Activated CD4-positive, CD25-positive, alpha-beta regulatory T cell (primary cell): Measurements from ENCODE around the gene FEV.

Source experiments
- DNase-seq, 4 experiments: peaks; one replicate each; lab custom pipeline; 2025; lab: John Stamatoyannopoulos, UW

FEV gene

DNA sequence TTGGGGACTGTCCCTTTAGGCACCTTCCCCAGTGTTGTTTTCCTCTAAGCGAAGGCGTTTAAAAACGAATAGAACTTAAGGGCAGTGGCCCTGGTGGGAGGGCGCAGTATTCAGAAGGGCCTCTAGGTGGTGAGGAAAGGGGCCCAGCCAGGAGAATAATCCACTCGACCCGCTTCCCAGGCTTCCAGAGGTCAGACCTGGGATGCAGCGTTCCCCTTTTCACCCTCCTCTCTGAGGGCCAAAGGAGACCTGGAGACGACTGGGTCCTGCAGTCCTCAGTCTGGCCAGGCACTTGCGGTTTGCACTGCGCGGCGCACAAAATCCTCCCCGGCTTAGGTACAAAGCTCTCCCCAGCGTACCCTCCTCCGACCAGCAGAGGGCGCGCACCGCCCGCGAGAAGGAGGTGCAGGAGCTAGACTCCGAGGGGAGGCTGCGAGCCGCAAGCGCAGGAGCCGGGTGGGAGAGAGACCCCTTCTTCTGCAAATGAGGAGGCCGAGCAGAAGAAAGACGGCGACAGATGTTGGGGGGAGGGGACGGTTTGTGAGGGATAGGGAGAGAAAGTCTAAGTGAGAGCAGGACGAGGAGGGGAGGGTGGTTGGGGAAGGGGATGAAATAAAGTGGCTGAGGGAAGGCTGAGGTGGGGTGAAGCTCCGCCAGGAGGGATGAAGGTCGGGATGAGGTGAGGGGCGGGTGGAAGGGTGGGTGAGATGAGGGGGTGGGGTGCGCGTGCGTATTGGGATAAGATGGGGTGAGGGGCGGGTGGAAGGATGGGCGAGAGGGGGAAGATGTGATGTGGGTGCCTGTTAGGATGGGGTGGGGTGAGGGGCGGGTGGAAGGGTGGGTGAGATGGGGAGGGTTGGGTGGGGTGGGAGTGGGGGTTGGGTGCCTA is 4.9 kb downstream of the FEV start:
- DNase-seq, result peak; percentile 65 to 77 (median 73)

DNA sequence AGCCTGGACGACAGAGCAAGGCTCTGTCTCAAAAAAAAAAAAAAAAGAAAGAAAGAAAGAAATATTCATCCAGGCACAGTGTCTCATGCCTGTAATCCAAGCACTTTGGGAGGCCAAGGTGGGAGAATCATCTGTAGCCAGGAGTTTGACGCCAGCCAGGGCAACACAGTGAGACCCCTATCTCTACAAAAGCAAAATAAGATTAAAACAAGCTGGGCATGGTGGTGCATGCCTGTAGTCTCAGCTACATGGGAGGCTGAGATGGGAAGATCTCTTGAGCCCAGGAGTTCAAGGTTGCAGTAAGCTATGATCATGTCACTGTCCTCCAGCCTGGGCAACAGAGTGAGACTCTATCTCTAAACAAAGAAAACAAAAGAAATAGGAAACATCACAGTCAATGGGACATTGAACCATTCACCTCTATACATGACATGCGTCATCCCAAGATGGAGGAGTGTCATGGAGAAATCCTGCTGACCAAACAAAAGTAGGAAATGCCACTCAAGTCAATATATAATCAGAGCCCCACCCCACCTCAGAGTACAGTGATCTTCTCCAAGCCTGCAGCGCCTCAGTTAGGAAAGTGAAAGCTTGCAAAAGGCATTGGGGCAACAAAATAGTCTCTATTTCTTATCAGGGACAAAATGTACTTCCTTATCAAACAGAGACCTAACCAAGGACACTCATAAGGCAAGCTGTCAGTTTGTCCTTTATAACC is 9.8 kb downstream of the FEV start:
- no peak for DNase-seq

DNA sequence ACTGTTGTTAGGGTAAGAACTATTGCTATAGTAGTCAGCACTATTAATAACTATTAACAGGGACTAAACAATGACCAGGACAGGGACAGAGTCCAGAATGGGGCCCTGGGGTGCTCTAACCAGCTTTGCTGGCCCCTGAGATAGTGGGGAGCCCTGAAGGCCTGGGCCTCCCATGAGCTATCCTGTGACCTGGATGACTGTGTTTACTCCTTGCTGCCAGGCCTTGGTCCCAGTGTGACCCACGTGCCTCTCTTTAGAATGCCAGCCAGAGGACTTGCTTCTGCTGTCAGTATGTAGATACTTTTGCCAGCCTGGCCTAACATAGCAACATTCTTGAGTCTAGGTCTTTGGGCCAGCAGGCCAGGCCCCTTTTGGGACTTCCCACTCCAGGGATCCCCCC is 14.1 kb downstream of the FEV start:
- DNase-seq, result no peak

DNA sequence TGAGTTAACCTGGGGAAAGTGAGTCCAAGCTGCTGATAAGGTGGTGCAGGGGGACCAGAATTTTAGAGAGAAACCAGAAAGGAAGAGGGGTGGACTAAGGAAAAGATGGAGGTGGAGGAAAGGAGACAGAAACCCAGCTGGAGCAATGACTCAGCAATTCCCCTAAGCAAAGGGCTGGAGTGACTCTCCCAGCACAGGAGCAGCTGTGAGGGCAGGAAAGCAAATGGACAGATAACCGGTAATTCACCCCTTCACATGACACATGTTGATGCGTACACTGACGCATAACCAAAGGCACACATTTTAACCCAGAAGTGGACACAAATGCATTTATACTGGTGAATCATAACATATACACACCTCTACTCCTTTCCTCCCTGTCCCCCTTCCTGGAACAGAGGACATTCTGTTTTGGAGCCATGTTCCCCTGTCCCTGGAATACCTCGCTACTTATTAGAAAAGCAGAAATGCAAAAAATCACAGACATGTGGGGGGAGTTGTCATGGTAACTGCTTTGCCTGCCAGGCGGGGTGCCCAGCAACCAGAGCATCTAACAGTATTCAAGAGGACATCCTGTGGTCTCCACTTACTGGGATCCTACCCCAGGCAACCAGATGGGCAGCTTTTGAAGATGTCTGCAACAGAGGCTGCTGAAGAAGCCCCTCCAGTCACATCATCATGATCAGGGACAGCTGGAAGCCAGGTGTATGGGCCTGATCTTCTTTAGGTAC is 20.8 kb downstream of the FEV start:
- DNase-seq, result no peak

DNA sequence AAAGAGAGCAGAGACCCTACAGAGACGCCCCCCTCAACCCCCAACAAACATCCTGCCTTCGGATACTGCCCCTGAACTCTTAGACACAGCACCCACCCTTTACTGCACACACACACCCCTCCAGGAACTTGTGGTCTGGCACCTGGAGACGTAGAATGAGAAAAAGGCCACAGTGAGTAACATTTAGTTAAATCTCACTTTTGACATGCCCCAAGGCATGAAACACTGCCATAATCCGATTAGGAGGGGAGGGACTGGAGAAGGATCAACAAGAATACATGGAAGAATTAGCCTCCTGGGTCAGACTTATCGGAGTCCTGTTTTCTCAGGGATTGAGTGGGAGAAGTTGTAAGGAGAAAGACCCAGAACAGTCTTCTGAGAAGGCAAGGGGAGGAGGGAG is 21.4 kb downstream of the FEV start:
- no peak for DNase-seq

DNA sequence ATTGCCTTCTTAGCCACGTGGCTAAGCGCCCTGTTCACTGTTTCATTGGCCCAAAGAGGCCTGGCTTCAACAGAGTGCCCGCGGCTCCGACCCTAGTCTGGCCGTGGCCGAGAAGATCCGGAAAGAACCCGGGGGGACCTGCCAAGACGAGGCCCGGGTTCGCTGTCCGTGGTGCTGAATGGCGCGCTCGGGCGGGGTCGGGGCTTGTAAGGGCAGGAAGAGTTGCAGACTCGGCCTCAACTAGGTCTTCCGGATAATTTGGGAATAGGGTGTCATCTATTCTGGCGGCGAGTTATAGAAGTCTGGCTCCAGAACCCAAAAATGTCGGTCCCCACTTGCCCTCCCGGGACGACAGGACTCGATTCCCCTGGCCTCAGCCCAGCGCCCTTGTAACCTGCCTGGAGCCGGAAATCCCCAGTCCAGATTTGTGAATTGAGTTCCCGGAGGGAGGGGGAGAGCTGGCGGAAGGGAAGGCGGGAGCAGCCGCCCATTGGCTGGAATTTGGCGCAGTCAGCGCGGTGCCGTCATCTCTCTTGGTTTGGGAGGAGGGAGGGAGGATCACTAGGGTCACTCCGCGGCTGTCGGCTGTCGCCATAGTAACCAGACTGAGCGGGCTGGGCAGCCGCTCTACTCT is 22.0 kb downstream of the FEV start:
- peak in 3 of 4 experiments; percentile 12 to 44 (median 35) for DNase-seq

DNA sequence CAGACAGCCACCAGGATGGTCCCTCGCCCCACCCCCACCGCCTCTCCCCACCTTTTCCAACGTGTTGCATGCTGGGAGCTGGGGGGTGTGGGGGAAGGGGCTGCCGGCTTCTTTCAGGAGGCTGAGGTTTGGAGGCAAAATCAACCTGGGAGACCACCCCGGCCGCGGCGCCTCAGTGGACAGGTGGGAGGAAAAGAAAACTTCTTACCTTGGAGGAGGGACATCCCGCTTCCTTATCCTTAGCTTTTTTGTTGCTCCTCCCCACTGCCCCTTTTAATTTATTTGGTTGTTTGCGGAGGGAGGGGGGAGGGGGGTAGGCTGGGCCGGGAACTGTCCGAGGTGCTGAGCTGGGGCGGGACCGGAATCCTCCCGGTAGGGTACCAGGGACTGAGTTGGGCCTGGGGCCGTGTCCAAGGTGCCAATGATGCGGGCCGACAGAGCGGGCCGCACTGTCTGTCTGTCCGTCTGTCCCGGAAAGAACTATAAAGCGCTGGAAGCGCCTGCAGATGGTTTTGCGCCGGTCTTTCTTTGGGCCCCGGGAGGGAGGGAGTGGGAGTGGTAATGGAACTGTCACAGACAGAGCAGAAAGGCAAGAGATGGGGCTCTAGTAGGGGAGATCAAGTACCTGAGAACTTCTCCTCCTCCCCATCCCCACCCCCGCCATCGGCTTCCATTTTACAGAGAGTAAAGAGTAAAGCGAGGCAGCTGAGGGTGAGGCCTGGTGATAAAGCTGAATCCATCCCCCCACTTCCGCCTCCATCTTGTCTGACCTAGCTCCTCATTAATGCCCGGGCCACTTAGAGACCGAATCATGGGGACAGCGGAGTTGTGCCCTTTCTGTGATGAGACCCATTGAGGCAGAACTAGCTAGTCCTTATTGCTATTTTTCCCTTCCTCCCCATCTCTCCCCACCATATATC is 23.1 kb downstream of the FEV start:
- DNase-seq, result no peak

DNA sequence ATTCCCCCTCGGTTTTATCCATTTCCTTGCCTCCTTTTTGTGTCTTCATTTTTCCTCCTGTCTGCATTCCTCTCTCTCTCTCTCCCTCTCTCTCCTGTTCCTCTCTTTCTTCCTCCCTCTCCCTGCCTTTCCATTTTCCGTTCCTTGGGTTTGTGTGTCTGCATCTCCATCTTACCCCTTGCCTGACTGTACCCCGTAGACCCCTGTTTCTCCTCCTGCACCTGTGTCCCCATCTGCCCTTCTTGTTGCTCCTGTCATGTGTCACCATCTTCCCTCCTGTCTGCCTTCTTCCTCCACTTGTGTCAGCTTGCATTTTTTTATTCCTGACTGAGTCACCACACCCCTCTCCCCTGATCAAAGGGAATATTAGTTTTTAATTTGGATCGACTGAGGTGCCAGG is 23.8 kb downstream of the FEV start:
- no peak for DNase-seq

DNA sequence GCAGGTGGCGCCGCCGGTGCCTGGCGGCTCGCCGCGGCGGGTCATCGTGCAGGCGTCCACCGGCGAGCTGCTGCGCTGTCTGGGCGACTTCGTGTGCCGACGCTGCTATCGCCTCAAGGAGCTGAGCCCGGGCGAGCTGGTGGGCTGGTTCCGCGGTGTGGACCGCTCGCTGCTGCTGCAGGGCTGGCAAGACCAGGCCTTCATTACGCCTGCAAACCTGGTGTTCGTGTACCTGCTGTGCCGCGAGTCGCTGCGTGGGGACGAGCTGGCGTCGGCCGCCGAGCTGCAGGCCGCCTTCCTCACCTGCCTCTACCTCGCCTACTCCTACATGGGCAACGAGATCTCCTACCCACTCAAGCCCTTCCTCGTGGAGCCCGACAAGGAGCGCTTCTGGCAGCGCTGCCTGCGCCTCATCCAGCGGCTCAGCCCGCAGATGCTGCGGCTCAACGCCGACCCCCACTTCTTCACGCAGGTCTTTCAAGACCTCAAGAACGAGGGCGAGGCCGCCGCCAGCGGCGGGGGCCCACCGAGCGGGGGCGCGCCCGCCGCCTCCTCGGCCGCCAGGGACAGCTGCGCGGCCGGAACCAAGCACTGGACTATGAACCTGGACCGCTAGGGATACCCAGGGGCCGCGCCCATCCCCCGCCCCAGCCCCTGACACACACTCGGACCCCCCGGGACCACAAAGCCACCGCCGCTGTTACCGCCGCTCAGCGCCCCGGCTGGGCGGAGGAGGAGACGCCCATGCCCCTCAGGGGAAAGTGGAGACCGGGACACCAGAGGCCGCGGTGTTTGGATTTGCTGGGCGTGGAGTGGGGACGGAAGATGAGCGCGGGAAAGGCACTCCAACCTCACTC is 24.4 kb downstream of the FEV start:
- no peak for DNase-seq

DNA sequence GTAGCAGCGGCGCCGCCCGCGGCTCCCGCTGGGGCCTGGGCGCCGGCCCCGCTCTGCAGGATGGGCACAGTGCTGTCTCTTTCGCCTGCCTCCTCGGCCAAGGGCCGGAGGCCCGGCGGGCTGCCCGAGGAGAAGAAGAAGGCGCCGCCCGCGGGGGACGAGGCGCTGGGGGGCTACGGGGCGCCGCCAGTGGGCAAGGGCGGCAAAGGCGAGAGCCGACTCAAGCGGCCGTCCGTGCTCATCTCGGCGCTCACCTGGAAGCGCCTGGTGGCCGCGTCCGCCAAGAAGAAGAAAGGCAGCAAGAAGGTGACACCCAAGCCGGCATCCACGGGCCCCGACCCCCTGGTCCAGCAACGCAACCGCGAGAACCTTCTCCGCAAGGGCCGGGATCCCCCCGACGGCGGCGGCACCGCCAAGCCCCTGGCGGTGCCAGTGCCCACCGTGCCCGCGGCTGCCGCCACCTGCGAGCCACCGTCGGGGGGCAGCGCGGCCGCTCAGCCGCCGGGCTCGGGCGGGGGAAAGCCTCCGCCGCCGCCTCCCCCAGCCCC is 25.1 kb downstream of the FEV start:
- DNase-seq, result no peak

DNA sequence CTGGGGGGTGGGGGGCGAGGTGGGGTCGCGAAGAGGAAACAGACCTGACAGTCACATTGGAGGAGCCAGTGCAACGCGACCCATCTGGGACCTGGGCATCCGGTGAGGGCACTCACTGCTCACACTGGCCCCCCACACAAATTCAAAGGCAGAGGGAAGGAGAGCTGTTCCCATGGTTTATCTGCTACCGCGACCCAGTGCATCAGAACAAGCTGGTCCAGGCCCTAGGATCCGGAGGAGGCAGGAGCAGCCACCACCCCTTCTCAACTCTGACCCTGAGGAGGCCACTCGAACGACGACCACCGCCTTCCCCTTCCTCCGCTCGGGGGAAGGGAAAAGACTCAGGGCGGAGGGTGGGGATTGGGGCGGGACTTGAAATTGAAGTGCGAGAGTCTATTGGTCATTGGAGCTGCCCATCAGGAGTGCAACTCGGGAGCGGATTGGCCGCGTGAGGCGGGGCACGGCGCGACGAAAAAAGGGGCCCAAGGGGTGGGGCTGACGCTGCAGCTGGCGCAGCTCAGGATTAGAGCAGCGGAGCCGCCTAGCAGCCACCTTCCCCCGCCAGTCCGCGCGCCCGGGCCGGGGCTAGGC is 25.7 kb downstream of the FEV start, which contains the start of gene CDK5R2:
TSS of gene CDK5R2 (plus strand) at position 526 of the 591 bp plus-strand sequence. CDS start 155 bp downstream, outside the sequence.
- DNase-seq, result peak in 1 of 4 experiments; percentile 59

DNA sequence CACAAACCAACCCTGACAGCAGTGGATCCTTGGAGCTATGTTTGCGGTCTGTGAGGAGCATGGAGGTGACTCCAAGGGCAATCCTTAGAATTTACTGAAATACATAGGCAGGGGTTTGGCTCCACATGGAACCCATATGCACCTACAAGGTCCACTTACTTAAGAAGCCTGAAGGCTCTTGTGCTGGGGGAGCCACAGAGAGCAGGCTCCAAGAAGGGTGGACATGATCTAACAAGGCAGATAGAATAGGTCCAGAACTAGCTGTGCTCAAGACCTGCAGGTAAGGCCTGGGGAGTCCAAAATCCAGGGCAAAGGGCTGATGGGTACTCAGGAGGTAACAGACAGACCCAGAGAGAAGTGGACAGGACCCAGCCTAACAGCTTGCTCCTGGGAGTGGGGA is 26.7 kb downstream of the FEV start:
- no peak for DNase-seq

DNA sequence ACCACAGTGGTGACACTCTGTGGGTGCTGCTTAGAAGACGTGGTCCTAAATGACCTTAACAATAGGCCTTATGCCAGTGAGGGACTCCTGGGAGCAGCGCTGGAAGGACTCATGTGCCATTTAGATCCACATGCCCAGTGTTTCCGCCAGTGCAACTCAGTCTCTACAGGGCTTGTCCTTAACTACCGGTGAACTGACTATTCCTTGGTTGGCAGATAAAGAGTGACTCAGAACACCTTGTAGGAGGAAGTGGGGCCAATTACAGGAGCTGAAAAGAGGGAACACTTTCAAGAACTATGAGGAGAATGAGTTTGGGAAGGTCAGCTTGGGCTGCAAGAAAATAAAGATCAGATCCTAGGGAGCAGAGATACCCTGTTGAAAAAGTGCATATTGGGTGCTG is 27.3 kb downstream of the FEV start:
- no peak for DNase-seq

DNA sequence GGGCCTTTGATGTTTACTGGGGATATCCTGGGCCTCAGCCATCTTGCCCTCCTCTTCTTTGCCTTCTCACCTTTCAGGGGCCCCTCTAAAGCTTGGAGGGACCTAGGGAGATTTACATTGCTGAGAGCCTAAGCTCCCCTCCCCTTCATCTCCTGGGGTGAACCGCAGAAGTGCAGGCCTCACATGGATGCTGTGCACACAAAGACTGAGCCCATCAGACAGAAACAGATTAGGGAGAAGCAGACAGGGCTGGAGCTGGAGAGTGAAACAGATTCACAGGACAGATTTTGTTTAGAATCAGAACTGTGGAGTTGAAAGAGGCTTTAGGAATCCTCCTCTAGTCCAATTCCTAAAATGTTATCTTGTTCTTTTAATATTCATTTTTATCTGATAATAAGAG is 28.9 kb downstream of the FEV start:
- DNase-seq, result no peak

DNA sequence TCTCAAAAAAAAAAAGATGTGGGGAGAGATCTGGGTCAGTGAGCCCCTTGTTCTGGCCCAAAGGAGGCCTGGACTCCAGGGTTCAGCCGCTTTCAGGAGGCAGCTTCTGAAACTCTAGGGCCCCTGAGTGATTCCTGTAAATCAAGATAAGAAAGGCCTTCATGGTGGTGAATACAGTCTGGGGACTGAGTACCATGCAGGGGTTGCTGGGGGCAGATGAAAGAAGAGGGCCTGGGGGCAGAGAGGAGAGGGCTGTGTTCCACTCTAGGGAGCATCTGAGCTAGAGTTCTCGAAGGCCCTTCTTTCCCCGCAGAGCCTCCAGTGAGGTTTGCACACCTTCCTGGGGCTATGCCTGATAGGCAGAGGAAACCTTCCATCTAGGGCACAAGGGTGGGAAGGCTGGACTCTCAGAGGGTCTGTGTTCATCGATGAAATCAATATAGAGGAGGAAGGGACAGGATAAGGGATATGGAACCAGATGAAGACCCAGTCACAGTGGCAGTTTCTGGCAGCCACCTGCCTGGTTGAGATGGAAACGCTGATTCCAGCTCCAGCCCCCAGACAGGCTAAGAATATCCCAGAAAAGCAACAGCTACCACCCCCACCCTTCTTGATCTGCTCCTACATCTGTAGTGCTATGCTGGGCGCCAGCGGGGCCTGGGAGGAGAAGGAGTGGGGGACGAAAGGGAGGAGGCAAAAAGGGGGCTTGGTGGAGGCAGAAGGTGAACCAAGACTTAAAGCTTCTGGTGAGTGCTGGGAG is 30.3 kb downstream of the FEV start:
- DNase-seq, result no peak

DNA sequence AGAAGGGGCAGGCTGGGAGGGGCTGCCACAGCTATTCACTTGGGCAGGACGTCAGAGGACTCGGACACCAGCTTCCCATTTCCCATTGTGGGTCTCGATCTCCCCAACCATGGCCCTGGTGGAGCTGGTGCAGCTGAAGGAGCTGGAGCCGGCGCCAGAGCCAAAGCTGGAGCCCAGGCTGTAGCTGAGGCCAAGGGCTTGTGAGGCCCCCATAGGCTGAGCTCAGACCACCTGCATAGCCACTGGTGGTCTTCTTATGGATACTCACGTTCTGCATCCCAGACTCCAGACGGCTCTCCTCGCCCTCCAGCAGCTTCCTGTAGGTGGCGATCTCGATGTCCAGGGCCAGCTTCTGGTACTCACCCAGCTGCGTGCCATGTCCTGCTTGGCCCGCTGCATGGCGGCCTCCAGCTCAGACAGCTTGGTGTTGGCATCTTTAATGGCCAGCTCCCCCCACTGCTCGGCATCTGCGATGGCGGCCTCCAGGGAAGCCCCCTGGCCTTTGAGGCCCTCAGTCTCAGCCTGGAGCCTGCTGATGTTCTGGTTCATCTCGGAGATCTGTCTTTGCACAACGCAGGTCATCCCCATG is 31.5 kb downstream of the FEV start:
- no peak for DNase-seq

DNA sequence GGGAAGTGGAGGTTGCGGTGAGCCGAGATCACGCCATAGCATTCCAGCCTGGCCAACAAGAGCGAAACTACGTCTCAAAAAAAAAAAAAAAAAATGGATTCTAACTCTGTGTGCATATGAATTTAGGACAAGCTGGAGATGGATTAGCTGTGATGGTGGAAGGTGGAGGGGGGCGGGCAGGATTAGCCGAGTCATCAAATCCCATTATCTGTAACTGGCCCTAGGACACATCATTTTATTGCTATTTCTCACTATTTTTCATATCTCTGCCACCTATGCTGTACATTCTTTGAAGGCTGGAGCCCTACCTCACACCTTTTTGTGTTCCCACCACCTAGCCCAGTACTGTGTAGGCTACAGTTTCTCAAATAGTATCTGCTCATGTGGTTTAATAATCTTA is 32.8 kb downstream of the FEV start:
- no peak for DNase-seq

DNA sequence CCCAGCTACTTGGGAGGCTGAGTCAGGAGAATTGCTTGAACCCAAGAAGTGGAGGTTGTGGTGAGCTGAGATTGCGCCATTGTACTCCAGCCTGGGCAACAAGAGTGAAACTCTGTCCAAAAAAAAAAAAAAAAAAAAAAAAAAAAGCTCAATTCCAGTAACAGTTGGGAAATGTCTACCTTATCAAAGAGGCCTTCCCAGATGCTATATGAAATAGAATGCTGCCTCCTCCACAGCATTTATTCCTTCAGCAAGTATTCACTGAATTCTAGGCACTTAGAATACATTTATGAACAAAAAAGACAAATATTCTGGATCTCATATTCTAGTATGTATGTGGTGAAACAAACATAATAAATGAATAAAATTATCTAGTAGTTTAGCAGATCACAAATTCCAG is 38.4 kb downstream of the FEV start:
- no peak for DNase-seq
